Ascending aorta (tissue), 2 donors: Measurements from ENCODE around the gene DMTF1. TPM values are rescaled to one million over a fixed set of nuclear protein-coding genes. Genes with fewer than 3 reads are reported as not detected.

Experiments
- DNase-seq, 2 donors: peaks; one replicate each; pipeline ENCODE4 v3.0.0-alpha.2; 2019; ENCODE audit warnings: low spot score in 2 of 2
- H3K27ac ChIP-seq, 2 donors: fragments of 200-600 bp; sonication (generic); one replicate each; pipeline ENCODE4 v1.5.1; 2016 to 2017; ENCODE audit warnings: mild to moderate bottlenecking in 1 of 2
- H3K27me3 ChIP-seq: fragments of 200-600 bp; sonication (generic); one replicate; pipeline ENCODE4 v1.5.1; 2017
- H3K36me3 ChIP-seq, 2 donors: fragments of 200-600 bp; sonication (generic); one replicate each; pipeline ENCODE4 v1.5.1; 2016
- H3K4me1 ChIP-seq, 2 donors: fragments of 200-600 bp; sonication (generic); one replicate each; pipeline ENCODE4 v1.5.1; 2016 to 2017; ENCODE audit warnings: mild to moderate bottlenecking in 1 of 2
- H3K4me3 ChIP-seq, 2 donors: fragments of 200-600 bp; sonication (generic); one replicate each; pipeline ENCODE4 v1.5.1; 2016 to 2017; ENCODE audit warnings: mild to moderate bottlenecking in 1 of 2
- H3K9me3 ChIP-seq, 2 donors: fragments of 200-600 bp; sonication (generic); one replicate each; pipeline ENCODE4 v1.5.1; 2016
- intact Hi-C: fragments of 100-400 bp; cut with DNase I; formaldehyde crosslinking; loops from one replicate; pipeline ENCODE4 v1.15.1; 2023
- total RNA-seq: library from RNA; depleted of rRNA; stranded (reverse); fragments of >200 nt; gene quantifications from one replicate; pipeline ENCODE4 v1.1.0, GENCODE V29; 2016
- TF ChIP-seq, protein P1 (sequence below), 3 experiments: fragments of 200-600 bp in 2 of 3; fragments of 450-650 bp in 1 of 3; sonication (generic) in 2 of 3; IDR thresholded peaks; one replicate each; pipeline ENCODE4 v1.5.1; 2016 to 2019; ENCODE audit warnings: antibody characterized with exemption in 3 of 3, mild to moderate bottlenecking in 1 of 3, moderate library complexity in 1 of 3

DMTF1 gene
- total RNA-seq, 1 donor from 2014 or later, result 23.1 TPM

GRCh38 chr7:87206361-87206760 is 54.1 kb downstream of the DMTF1 start:
- Histone ChIP-seq H3K4me1 (no peaks in the 10 kb centered on the region), H3K9me3 (peaks cover 15 to 17% of the 10 kb centered on the region in 2 donors), H3K36me3 (no peaks in the 10 kb centered on the region), H3K27me3 (no peaks in the 10 kb centered on the region), H3K27ac (no peak overlapping the region), H3K4me3 (no peak overlapping the region)
- DNase-seq, result no peak
- TF ChIP-seq, protein P1, sequence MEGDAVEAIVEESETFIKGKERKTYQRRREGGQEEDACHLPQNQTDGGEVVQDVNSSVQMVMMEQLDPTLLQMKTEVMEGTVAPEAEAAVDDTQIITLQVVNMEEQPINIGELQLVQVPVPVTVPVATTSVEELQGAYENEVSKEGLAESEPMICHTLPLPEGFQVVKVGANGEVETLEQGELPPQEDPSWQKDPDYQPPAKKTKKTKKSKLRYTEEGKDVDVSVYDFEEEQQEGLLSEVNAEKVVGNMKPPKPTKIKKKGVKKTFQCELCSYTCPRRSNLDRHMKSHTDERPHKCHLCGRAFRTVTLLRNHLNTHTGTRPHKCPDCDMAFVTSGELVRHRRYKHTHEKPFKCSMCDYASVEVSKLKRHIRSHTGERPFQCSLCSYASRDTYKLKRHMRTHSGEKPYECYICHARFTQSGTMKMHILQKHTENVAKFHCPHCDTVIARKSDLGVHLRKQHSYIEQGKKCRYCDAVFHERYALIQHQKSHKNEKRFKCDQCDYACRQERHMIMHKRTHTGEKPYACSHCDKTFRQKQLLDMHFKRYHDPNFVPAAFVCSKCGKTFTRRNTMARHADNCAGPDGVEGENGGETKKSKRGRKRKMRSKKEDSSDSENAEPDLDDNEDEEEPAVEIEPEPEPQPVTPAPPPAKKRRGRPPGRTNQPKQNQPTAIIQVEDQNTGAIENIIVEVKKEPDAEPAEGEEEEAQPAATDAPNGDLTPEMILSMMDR (IDR thresholded peaks at IDR 0.05), result no peak
- intact Hi-C loops, result no loop called here

DNA sequence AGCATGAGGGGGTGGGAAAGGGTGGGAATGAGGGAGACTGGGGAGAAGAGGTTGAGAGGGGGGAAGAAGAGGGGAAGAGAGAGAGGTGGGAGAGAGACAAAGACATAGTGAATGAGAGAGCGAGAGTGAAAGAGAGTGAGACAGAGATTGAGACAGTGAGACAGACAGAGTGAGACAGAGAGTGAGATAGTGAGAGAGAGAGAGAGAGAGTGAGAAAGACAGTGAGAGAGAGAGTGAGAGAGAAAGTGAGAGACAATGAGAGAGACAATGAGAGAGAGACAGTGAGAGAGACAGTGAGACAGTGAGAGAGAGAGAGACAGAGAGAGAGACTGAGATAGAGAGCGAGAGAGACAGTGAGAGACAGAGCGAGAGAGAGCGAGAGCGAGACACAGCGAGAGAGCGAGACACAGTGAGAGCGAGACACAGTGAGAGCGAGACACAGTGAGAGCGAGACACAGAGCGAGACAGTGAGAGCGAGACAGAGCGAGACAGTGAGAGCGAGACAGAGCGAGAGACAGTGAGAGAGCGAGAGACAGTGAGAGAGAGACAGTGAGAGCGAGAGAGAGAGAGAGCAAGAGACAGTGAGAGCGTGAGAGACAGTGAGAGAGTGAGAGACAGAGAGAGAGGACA is 57.2 kb downstream of the DMTF1 start:
- Histone ChIP-seq H3K4me3 (no peak overlapping the region), H3K9me3 (peaks cover 15 to 17% of the 10 kb centered on the region in 2 donors), H3K36me3 (no peaks in the 10 kb centered on the region), H3K27ac (no peak overlapping the region), H3K27me3 (no peaks in the 10 kb centered on the region), H3K4me1 (peaks cover 0 to 6% of the 10 kb centered on the region in 2 donors)
- no peak for DNase-seq
- TF ChIP-seq, protein P1 (IDR thresholded peaks at IDR 0.05), result no peak
- intact Hi-C loops, result no loop called here

GRCh38 chr7:87210506-87210905 is 58.3 kb downstream of the DMTF1 start:
- Histone ChIP-seq H3K9me3 (peaks cover 9% of the 10 kb centered on the region in 2 donors), H3K27me3 (no peaks in the 10 kb centered on the region), H3K36me3 (no peaks in the 10 kb centered on the region), H3K27ac (no peak overlapping the region), H3K4me3 (no peak overlapping the region), H3K4me1 (peaks cover 0 to 6% of the 10 kb centered on the region in 2 donors)
- intact Hi-C loops, result loop anchor here (10.0 kb wide), 1 partner anchor 1004 kb away; no protein-coding TSS in a partner anchor
- DNase-seq, result no peak
- TF ChIP-seq, protein P1 (IDR thresholded peaks at IDR 0.05), result no peak

DNA sequence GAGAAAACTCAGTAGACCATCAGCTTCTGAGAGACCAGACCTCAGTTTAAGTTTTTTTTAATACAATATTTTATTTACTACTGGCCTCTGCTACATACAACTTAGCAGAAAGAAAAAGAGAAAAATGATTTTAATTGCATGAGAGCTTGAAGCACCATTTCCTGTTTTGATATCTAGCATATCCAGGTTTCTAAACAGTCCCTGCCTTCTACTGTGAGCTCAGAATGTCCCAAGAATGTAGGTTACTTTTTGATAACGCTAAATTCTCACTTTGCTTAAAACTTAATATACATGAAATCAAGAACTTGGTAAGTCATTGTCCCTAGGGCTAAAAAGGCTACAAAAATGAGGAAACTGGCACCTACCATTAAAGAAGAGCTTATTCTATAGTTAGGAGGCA is 60.2 kb downstream of the DMTF1 start:
- intact Hi-C loops, result loop anchor here (10.0 kb wide), 1 partner anchor 1002 kb away; no protein-coding TSS in a partner anchor

DNA sequence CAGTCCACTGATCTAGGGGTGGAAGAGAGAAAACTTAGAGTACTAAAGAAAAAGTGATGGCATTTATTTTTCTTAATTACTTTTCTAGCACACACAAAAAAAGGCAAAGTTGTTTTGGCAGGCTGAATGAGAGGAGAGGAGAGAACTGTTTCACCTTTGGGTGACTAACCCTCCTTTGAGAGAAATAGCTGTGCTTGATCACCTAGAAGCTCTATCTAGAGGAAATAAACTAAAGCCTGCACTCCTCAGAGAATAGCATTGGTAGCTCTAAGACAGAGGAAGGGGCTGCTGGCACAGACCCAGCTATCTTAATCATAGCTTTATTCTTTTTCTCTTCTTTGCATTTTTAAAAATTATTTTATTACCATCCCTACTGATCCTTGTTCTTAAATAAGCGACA is 61.0 kb downstream of the DMTF1 start:
- Histone ChIP-seq H3K27ac (no peak overlapping the region), H3K4me3 (no peak overlapping the region), H3K27me3 (no peaks in the 10 kb centered on the region), H3K36me3 (no peaks in the 10 kb centered on the region), H3K4me1 (peaks cover 0 to 11% of the 10 kb centered on the region in 2 donors), H3K9me3 (no peaks in the 10 kb centered on the region)
- intact Hi-C loops, result loop anchor here (10.0 kb wide), 1 partner anchor 1002 kb away; no protein-coding TSS in a partner anchor
- no peak for DNase-seq
- TF ChIP-seq, protein P1 (IDR thresholded peaks at IDR 0.05), result no peak

More for the DNA sequence above, 60.2 kb downstream of the DMTF1 start:
- TF ChIP-seq, protein P1 (IDR thresholded peaks at IDR 0.05), result no peak
- H3K9me3 ChIP-seq, result no peaks in the 10 kb centered on the region
- H3K4me1 ChIP-seq, result peaks cover 0 to 6% of the 10 kb centered on the region in 2 donors
- no peak overlapping the region for H3K4me3 ChIP-seq
- no peak overlapping the region for H3K27ac ChIP-seq
- H3K27me3 ChIP-seq, result no peaks in the 10 kb centered on the region
- DNase-seq, result no peak
- H3K36me3 ChIP-seq, result no peaks in the 10 kb centered on the region
